ENCODE measurements around the gene ACER1.

DNA sequence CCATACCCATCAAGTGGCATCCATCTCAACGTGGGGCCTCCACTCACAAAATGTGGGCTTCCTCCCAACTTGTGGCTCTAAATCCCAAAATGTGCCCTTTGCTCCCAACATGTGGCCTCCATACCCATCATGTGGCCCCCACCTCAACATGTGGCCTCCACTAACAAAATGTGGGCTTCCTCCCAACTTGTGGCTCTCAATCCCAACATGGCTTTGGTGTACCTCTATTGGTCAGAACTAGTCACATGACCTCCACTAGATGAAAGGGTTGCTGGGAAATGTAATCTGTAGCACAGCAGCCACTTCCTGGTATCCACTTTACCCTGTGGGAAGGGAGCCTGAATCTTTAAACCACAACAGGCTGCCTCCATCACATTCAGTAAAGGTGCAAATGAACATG lies 10.1 kb upstream of the ACER1 start:
- TF ChIP-seq CTCF (optimal IDR thresholded peaks at IDR 0.05 in 1 of 3, IDR thresholded peaks at IDR 0.05 in 1 of 3, conservative IDR thresholded peaks at IDR 0.05 in 1 of 3; ENCODE audit: extremely low read depth in 1 of 3, insufficient read depth in 2 of 3, low read length in 3 of 3) (no peak), EZH2 (IDR thresholded peaks at IDR 0.05; ENCODE audit: low read length) (no peak)

All from keratinocyte (primary cell).